ENCODE results near the gene ATG9A. TPM values are rescaled to one million over a fixed set of nuclear protein-coding genes. Genes with fewer than 3 reads are reported as not detected.

Gene ATG9A
- total and polyA plus RNA-seq, 9 of the 15 experiments (the other 6 are each of a cell fraction or from before 2014, with no cell fraction given) = 0.25 to 65.6 (median 23.4) TPM

DNA sequence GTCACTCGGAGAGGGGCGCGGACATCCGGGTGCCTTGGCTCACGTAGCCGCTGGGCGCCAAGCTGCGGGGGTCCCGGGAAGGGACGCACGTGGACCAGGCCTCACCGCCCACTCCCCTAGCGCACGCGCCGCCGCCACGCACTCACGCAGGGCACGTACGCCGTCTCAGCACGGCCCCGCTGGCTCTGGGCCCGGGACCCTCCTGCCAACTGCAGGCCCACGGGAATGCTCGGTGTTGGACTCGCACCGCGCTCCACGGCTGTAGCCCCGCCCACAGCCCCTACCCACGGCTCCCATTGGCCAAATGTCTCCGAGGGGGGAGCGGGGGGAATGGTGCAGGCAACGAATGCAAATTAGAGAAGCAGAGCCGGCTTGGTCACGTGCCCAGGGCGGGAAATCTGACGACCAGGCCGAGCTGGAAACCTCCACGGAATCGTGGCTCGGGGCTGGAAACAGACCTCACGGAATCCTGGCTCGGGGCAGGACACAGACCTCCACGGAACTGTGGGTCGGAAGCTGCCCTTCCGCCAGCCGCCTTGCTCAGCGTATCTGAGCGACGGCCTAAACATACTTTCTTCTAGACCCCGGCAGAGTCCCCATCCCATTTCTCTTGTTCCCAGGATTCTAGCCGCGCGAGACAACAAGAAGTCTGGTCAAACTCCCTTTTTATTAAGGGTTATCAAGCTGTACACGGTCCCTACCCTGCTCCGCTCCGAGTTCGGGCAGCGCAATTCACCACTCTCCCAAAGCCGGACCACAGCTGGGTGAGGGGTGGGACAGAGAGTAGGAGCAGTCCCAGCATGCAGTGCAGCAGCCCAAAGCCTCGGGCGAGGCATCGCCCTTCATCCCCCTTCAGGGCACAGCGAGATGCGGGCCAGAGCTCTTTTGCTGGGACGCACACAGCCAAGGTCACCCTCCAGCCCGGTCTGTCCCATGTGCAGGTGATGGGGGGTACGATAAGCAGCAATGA is 10.4 kb downstream of the ATG9A start, which contains the start of gene ABCB6 (continued):
- TF ChIP-seq SNAPC5 (CRISPR knock-in tag; IDR thresholded peaks at IDR 0.05) (no peak), STAT5B (CRISPR knock-in tag; IDR thresholded peaks at IDR 0.05) (no peak), CBX1 (IDR thresholded peaks at IDR 0.05; ENCODE audit: low read depth) (no peak), MEF2D (tag; conservative IDR thresholded peaks at IDR 0.05; ENCODE audit: low read depth) (no peak), JUND (IDR thresholded peaks at IDR 0.05; ENCODE audit: borderline replicate concordance, low read depth, low read length) (peak; percentile 26; the same call in 1 of the 2 replicates), JUND (tag; IDR thresholded peaks at IDR 0.05; ENCODE audit: borderline replicate concordance, low read depth, low read length) (no peak; the same call in 2 of the 3 replicates), KLF13 (tag; IDR thresholded peaks at IDR 0.05; ENCODE audit: borderline replicate concordance, low read depth) (no peak), FOSL1 (tag; conservative IDR thresholded peaks at IDR 0.05) (no peak), FOXP1 (CRISPR knock-in tag; IDR thresholded peaks at IDR 0.05) (no peak; the same call in 1 of the 2 replicates), POLR2A (conservative IDR thresholded peaks at IDR 0.05) (peak; percentile 84), TFAM (CRISPR knock-in tag; conservative IDR thresholded peaks at IDR 0.05) (no peak), MECOM (CRISPR knock-in tag; IDR thresholded peaks at IDR 0.05) (no peak), MXI1 (IDR thresholded peaks at IDR 0.05; ENCODE audit: low read depth, low read length) (0 out of 2 replicates have a peak, but pooled peaks have one; percentile 16), ZNF766 (CRISPR knock-in tag; conservative IDR thresholded peaks at IDR 0.05) (no peak), IRF2 (CRISPR knock-in tag; IDR thresholded peaks at IDR 0.05) (no peak), SRF (CRISPR knock-in tag; IDR thresholded peaks at IDR 0.05) (no peak; a peak in 1 of 4 replicates), FOXM1 (IDR thresholded peaks at IDR 0.05; ENCODE audit: low read depth) (no peak), FOXM1 (CRISPR knock-in tag; IDR thresholded peaks at IDR 0.05; ENCODE audit: low read depth) (no peak), POLR3G (IDR thresholded peaks at IDR 0.05; ENCODE audit: extremely low read depth, insufficient read length, insufficient replicate concordance) (no peak), NFIX (CRISPR knock-in tag; IDR thresholded peaks at IDR 0.05; ENCODE audit: low read depth) (no peak), PRMT5 (CRISPR knock-in tag; IDR thresholded peaks at IDR 0.05) (no peak)
- TF ChIP-seq, protein P1, sequence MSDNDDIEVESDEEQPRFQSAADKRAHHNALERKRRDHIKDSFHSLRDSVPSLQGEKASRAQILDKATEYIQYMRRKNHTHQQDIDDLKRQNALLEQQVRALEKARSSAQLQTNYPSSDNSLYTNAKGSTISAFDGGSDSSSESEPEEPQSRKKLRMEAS (CRISPR knock-in tag; IDR thresholded peaks at IDR 0.05) = peak; percentile 95
- TF ChIP-seq, protein P2, sequence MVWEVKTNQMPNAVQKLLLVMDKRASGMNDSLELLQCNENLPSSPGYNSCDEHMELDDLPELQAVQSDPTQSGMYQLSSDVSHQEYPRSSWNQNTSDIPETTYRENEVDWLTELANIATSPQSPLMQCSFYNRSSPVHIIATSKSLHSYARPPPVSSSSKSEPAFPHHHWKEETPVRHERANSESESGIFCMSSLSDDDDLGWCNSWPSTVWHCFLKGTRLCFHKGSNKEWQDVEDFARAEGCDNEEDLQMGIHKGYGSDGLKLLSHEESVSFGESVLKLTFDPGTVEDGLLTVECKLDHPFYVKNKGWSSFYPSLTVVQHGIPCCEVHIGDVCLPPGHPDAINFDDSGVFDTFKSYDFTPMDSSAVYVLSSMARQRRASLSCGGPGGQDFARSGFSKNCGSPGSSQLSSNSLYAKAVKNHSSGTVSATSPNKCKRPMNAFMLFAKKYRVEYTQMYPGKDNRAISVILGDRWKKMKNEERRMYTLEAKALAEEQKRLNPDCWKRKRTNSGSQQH (CRISPR knock-in tag; IDR thresholded peaks at IDR 0.05) = no peak
- TF ChIP-seq, protein P3, sequence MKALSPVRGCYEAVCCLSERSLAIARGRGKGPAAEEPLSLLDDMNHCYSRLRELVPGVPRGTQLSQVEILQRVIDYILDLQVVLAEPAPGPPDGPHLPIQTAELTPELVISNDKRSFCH (CRISPR knock-in tag; IDR thresholded peaks at IDR 0.05) = no peak
- TF ChIP-seq, protein P3 (tag; IDR thresholded peaks at IDR 0.05) = no peak
- TF ChIP-seq, protein P4, sequence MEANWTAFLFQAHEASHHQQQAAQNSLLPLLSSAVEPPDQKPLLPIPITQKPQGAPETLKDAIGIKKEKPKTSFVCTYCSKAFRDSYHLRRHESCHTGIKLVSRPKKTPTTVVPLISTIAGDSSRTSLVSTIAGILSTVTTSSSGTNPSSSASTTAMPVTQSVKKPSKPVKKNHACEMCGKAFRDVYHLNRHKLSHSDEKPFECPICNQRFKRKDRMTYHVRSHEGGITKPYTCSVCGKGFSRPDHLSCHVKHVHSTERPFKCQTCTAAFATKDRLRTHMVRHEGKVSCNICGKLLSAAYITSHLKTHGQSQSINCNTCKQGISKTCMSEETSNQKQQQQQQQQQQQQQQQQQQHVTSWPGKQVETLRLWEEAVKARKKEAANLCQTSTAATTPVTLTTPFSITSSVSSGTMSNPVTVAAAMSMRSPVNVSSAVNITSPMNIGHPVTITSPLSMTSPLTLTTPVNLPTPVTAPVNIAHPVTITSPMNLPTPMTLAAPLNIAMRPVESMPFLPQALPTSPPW (CRISPR knock-in tag; IDR thresholded peaks at IDR 0.05) = peak; percentile 98
